Stomach (tissue), 4 donors: ENCODE results near the gene MSX1.

Experiments used
- CTCF ChIP-seq, 7 experiments: fragments of 450-650 bp in 4 of 7; fragments of 200-600 bp in 3 of 7; sonication (generic) in 3 of 7; IDR thresholded peaks; one replicate each; pipeline ENCODE4 v1.5.1; 2016 to 2019; ENCODE audit warnings: antibody characterized with exemption in 7 of 7, control low read depth in 2 of 7, mild to moderate bottlenecking in 1 of 7
- POLR2A ChIP-seq, 4 donors: fragments of 450-650 bp; IDR thresholded peaks; one replicate each; pipeline ENCODE4 v1.6.1; 2016; ENCODE audit warnings: antibody characterized with exemption in 4 of 4, control low read depth in 2 of 4, mild to moderate bottlenecking in 1 of 4, moderate library complexity in 1 of 4

GRCh38 chr4:4866124-4866865 is 6.8 kb downstream of the MSX1 start:
- TF ChIP-seq CTCF (IDR thresholded peaks at IDR 0.05) (no peak), POLR2A (IDR thresholded peaks at IDR 0.05) (no peak)
